Thyroid gland (tissue), 4 donors: Measurements from ENCODE around the gene TM4SF1. TPM values are rescaled to one million over a fixed set of nuclear protein-coding genes. Genes with fewer than 3 reads are reported as not detected.
"Not testable (repeated sequence)": the region's sequence is repeated elsewhere in the genome, so short reads cannot be mapped to it uniquely, and the experiment has no call there.

Experiments
- DNase-seq, 2 donors: peaks; one replicate each; pipeline ENCODE4 v3.0.0-alpha.2; 2019
- H3K27ac ChIP-seq, 3 donors: fragments of 200-600 bp; sonication (generic); 1 replicate in 2 of 3; 2 replicates in 1 of 3; pipeline ENCODE4 v1.5.1; 2016 to 2019; ENCODE audit warnings: mild to moderate bottlenecking in 1 of 3, moderate library complexity in 1 of 3
- H3K27me3 ChIP-seq: fragments of 200-600 bp; sonication (generic); one replicate; pipeline ENCODE4 v1.5.1; 2019
- H3K36me3 ChIP-seq, 2 donors: fragments of 200-600 bp; sonication (generic); one replicate each; pipeline ENCODE4 v1.5.1; 2016 to 2019
- H3K4me1 ChIP-seq, 2 donors: fragments of 200-600 bp; sonication (generic); one replicate each; pipeline ENCODE4 v1.5.1; 2017 to 2019
- H3K4me3 ChIP-seq, 3 donors: fragments of 200-600 bp; sonication (generic); replicated peaks in 1 of 3; 1 replicate in 2 of 3; 2 replicates in 1 of 3; pipeline ENCODE4 v1.5.1; 2016; ENCODE audit warnings: mild to moderate bottlenecking in 1 of 3
- H3K9me3 ChIP-seq: fragments of 200-600 bp; sonication (generic); one replicate; pipeline ENCODE4 v1.5.1; 2017
- POLR2A ChIP-seq, 2 donors: fragments of 450-650 bp; IDR thresholded peaks; one replicate each; pipeline ENCODE4 v1.6.1; 2017; ENCODE audit warnings: antibody characterized with exemption in 2 of 2, mild to moderate bottlenecking in 2 of 2, moderate library complexity in 1 of 2
- WGBS, 2 donors: methylation state at CpG; one replicate each; pipeline ENCODE4 v1.1.5; 2017; 5-methylcytosine and 5-hydroxymethylcytosine counted together
- intact Hi-C: fragments of 100-400 bp; cut with DNase I; formaldehyde crosslinking; loops from one replicate; pipeline ENCODE4 v1.15.1; 2023
- total RNA-seq, 4 donors: library from RNA; depleted of rRNA; stranded (reverse); fragments of >200 nt; gene quantifications; one replicate each; pipeline ENCODE4 v1.2.3, GENCODE V29; 2016
- TF ChIP-seq, protein P1 (sequence below), 6 experiments: fragments of 200-600 bp in 3 of 6; fragments of 450-650 bp in 3 of 6; sonication (generic) in 3 of 6; IDR thresholded peaks; one replicate each; pipeline ENCODE4 v1.5.1; 2016 to 2019; ENCODE audit warnings: antibody characterized with exemption in 6 of 6, mild to moderate bottlenecking in 2 of 6, inconsistent platforms in 1 of 6, moderate library complexity in 1 of 6

TM4SF1 gene
- total RNA-seq, 4 donors from 2014 or later = 32.4 to 244 (median 79.3) TPM

GRCh38 chr3:149339931-149340309 lies 37.5 kb downstream of the TM4SF1 start:
- intact Hi-C loops = no loop called here
- TF ChIP-seq, protein P1, sequence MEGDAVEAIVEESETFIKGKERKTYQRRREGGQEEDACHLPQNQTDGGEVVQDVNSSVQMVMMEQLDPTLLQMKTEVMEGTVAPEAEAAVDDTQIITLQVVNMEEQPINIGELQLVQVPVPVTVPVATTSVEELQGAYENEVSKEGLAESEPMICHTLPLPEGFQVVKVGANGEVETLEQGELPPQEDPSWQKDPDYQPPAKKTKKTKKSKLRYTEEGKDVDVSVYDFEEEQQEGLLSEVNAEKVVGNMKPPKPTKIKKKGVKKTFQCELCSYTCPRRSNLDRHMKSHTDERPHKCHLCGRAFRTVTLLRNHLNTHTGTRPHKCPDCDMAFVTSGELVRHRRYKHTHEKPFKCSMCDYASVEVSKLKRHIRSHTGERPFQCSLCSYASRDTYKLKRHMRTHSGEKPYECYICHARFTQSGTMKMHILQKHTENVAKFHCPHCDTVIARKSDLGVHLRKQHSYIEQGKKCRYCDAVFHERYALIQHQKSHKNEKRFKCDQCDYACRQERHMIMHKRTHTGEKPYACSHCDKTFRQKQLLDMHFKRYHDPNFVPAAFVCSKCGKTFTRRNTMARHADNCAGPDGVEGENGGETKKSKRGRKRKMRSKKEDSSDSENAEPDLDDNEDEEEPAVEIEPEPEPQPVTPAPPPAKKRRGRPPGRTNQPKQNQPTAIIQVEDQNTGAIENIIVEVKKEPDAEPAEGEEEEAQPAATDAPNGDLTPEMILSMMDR (IDR thresholded peaks at IDR 0.05) = no peak
- no peak for TF ChIP-seq POLR2A (IDR thresholded peaks at IDR 0.05)
- no peaks in the 10 kb centered on the region for H3K36me3 ChIP-seq
- peaks cover 11 to 14% of the 10 kb centered on the region in 2 donors for H3K4me1 ChIP-seq
- peak overlapping the region; percentile 68 to 83 (median 82) for H3K27ac ChIP-seq
- no peak overlapping the region for H3K4me3 ChIP-seq
- H3K9me3 ChIP-seq = no peaks in the 10 kb centered on the region
- peak; percentile 52 to 65 for DNase-seq
- H3K27me3 ChIP-seq = no peaks in the 10 kb centered on the region
- 25 to 37% methylated on average over 5 of the region's 5 CpGs for WGBS, 2 donors

GRCh38 chr3:149337486-149337885 lies 40.0 kb downstream of the TM4SF1 start:
- H3K36me3 ChIP-seq, H3K27me3 ChIP-seq, intact Hi-C loops, H3K9me3 ChIP-seq, H3K27ac ChIP-seq, H3K4me3 ChIP-seq, DNase-seq: not testable (repeated sequence)
- 83 to 88% methylated on average over 1 of the region's 1 CpG for WGBS, 2 donors
- peaks cover 11 to 14% of the 10 kb centered on the region in 2 donors for H3K4me1 ChIP-seq

DNA sequence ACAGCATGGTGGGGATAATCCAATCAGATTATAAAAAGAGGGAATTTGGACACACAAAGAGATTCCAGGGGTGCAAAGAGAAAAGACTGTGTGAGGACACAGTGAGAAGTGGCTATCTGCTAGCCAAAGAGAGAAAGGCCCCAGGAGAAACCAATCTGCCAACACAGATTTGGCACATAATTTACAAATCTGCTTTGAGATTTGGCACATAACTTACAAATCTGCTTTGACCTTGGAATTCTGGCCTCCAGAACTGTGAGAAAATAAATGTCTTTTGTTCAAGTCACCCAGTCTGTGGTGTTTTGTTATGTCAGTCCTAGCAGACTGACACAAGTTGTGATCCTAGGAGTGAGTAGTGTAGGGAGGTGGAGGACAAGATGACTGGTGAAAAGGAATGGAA lies 40.5 kb downstream of the TM4SF1 start:
- no peaks in the 10 kb centered on the region for H3K36me3 ChIP-seq
- peaks cover 11 to 14% of the 10 kb centered on the region in 2 donors for H3K4me1 ChIP-seq
- no peak for TF ChIP-seq POLR2A (IDR thresholded peaks at IDR 0.05)
- TF ChIP-seq, protein P1 (IDR thresholded peaks at IDR 0.05) = no peak
- intact Hi-C loops = no loop called here
- no peaks in the 10 kb centered on the region for H3K9me3 ChIP-seq
- no peak for DNase-seq
- H3K4me3 ChIP-seq = no peak overlapping the region
- no peak overlapping the region for H3K27ac ChIP-seq
- no peaks in the 10 kb centered on the region for H3K27me3 ChIP-seq

DNA sequence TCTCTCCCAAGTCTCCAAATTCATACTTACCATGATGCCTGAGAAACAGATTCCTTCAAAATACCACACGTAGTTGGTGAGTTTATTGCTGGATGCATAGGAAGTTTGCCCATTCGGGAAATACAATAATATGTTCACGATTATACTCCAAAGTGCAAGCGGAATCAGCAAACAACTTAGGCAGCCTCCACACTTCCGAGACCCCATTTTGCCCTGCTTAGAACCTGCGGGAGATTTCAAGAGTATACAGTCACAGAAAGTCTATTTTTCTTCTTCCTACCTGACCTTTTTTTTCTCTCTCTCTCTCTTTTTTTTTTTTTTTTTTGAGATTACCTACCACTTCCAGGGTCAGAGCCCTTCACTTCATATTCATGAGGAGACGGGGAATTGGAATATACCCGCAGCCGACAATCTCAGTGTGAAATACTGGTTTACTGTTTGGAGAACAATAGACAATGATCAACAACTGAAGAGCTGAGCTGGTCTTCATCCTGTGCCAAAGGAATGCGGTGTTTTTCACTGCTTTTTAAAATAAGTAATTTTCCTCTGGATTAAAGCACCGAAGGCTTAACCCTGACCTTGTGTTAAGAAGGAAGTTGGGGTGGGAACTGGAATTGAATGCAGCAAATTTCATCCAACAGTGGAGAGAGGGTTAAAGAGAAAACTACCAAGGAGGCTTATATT lies 44.1 kb downstream of the TM4SF1 start, which contains the start of gene TM4SF18:
TSS of gene TM4SF18 (minus strand) at position 461 of the 684 bp plus-strand sequence. CDS start at position 207, 254 bp downstream.
- Histone ChIP-seq H3K4me3 (peak within 1 kb of the TSS in 1 of 3 donors; percentile 8), H3K9me3 (no peaks in the 10 kb centered on the region), H3K27me3 (no peaks in the 10 kb centered on the region), H3K27ac (peak within 1 kb of the TSS; percentile 49 to 61 (median 60)), H3K4me1 (no peaks in the 10 kb centered on the region), H3K36me3 (no peaks in the 10 kb centered on the region)
- no peak for DNase-seq
- 62 to 66% methylated on average over 11 of the region's 11 CpGs for WGBS, 2 donors
- TF ChIP-seq, protein P1 (IDR thresholded peaks at IDR 0.05) = no peak
- TF ChIP-seq POLR2A (IDR thresholded peaks at IDR 0.05) = no peak
- intact Hi-C loops = no loop called here

- H3K4me1 ChIP-seq = no peaks in the 10 kb centered on the region
- intact Hi-C loops = no loop called here
- TF ChIP-seq, protein P1 (IDR thresholded peaks at IDR 0.05) = no peak
- no peak for TF ChIP-seq POLR2A (IDR thresholded peaks at IDR 0.05)
- no peaks in the 10 kb centered on the region for H3K36me3 ChIP-seq
- peak overlapping the region in 1 of 3 donors; percentile 8 for H3K4me3 ChIP-seq
- H3K9me3 ChIP-seq = no peaks in the 10 kb centered on the region
- no peak for DNase-seq
- peak overlapping the region; percentile 49 to 61 (median 60) for H3K27ac ChIP-seq
- H3K27me3 ChIP-seq = no peaks in the 10 kb centered on the region
These were observed 44.7 kb downstream of the TM4SF1 start for GRCh38 chr3:149332771-149333170.
